ENCODE measurements around the gene PACRG. TPM values are rescaled to one million over a fixed set of nuclear protein-coding genes. Genes with fewer than 3 reads are reported as not detected.

Gene PACRG
- total and polyA plus RNA-seq, 2 of the 8 experiments (the other 6 are each of a cell fraction or from before 2014, with no cell fraction given), result 0.44 to 0.54 TPM

DNA sequence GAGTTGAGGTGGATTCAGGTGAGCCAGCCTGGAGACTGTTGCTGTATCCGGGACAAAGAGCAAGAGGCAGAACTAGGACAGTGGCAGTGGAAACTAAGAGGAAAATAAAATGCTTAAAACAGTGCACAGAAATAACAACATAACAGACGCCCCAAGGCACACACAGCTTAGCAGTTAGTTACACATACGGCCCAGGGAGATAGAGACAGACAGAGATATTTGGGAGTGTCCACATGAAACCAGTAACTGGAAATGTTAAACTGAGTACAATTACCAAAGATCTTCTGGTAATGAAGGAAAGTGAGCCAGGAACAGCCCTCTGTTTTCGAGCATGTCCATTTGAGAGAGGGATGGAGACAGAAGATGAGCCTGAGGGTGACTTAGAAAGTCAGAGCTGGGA, 449.2 kb downstream of the PACRG start (continued):
- TF ChIP-seq TAF1 (IDR thresholded peaks at IDR 0.05; ENCODE audit: low read depth, low read length) (no peak), CEBPB (IDR thresholded peaks at IDR 0.05; ENCODE audit: low read depth, low read length) (no peak), GABPA (IDR thresholded peaks at IDR 0.05; ENCODE audit: borderline replicate concordance, insufficient read depth, low read length) (no peak), GTF2F1 (IDR thresholded peaks at IDR 0.05; ENCODE audit: borderline replicate concordance, low read depth, low read length) (no peak)
